NCI-H446 treated with DMSO at 0.1 percent for 48 hours (cell line): ENCODE measurements around the gene DPYSL3.

Experiments used
- DNase-seq: peaks from one replicate; lab custom pipeline; 2025; lab: John Stamatoyannopoulos, UW

Gene DPYSL3

DNA sequence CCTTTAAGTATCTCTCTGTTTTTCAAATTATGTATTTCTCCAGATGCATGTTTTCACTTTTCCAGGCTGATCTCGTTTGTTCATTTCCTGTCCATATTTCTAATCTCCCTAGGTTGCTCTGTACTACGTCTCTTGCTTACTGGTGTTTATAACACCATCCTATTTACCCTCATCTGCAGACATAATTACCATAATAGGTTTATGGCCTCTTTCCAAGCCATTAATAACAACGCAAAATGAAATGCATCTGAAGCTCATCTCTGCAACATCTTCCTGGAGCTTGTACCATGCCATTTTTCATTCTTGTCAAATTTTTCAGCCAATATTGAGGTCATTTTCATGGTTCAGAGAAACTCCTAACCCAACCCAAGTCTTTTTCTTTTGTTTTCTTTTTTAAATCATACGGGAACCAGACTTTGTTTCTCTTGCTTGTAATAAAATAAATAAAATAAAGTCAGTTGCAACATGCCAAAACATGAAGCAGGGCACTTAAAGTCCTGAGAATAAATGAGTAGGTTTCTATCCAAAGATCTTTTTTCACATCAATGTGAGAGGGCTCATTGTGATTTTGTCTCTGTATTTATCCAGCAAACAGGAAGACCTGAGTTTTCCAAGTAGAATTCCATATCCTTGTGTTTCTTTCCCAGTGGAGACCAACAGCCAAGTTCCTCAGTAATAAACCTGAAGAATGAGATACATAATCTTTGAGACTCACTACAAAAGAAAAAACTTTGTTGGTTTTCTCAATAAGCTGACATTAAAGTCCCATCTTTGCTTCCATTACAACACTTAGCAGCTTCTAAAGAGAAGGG, 37.0 kb downstream of the DPYSL3 start:
- peak; percentile 81 for DNase-seq

DNA sequence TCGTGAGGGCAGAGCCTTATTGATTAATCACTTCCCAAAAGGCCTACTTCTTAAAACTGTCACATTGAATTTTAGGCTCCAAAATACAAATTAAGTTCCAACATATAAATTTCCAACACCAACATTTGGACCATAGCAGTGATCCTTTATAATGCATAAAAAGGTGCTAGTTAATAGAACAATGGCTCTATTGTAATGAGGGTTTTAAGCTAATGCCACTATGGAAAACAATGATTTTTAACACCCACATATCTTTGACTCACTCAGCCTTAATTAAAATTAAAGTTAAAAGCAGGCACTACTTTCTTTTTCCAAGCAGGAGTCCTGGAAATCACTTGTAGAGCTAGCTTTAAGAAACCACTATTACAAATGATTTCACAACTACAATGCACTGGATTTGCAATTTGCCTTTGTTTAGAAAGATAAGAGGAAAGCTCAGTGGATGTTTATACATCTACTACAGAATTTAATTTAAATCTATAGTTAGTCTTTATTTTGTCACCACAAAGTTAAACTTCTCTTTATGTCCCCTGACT, 41.8 kb downstream of the DPYSL3 start:
- no peak for DNase-seq

DNA sequence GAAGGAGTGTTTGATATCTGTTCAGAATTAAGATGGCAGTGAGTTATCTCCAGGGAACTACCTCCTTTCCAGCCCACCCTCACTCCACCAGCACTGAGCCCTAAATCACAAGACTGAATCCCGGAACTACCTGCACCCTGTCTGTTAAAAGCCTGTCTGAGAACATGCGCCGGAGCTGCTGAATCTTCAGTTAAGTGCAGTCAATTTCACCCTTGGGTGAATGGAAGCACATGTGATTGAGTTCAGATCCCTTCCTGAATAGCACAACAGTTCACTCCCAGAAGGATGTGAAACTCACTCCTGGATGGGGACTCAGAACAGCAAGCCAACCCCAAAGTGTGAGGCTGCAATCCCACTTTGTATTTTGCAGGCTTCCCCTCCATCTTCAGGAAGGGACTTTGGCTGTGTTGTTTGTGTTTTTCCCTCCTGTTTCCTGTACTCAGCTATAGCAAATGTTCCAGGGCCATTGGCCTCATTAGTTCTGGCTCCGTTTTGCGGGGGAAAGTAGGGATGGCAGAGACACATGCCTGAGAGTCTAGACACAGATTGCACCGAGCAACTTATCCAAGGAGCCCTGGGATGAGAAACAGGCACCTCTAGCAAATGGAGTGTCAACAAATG, 43.4 kb downstream of the DPYSL3 start:
- DNase-seq = no peak

DNA sequence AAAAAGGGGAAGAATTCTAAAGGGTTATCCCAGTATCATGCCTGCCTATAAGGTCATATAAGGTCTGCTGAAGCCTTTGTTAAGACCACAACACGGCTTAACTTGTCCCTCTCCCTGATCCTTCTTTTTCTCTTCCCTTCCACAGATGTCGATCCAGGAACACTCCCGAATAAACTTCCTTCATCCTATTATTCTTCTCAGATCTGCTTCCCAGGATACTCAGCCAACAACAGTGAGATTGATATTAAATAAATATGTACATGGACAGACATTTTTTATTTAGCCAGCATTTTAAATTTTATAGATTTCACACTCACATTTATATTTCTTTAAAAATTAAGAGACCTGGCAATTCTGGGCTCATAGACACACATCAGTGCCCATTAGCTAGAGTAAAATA, 44.1 kb downstream of the DPYSL3 start:
- DNase-seq = no peak

DNA sequence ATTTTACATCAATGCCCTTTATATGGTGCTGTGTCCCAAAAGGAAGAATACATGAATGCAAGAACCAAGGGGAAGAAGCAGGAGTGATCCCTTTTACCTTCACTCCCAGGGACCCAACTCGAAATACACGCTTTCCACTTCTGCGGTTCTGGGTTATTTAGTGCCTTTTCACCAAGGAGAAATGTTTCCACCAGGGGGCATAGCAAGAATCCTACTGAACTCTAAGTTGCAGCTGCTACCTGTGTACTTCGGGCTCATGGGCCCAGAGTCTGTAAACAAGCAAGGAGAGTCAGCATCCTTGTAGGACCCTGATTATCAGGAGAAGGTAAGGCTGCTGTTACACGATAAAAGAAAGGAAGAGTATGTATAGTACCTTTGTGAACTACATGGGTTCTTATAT, 45.7 kb downstream of the DPYSL3 start:
- no peak for DNase-seq

DNA sequence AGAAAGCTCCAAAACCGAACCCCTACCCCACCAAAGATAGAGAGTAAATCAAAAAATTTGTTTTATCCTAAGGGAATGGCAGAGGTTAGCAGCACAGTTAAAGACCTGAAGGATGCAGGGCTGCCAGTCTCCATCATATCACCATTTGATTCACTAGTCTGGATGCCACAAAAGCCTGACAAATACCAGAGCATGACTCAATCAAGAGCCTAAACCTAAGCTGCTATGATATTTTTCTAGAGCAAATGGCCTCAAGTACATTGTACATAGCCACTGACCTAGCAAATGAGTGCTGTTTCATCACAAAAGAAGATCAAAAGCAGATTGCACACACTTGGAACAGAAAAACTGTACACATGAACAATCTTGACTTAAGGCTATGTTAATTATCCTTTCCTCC, 48.0 kb downstream of the DPYSL3 start:
- no peak for DNase-seq

DNA sequence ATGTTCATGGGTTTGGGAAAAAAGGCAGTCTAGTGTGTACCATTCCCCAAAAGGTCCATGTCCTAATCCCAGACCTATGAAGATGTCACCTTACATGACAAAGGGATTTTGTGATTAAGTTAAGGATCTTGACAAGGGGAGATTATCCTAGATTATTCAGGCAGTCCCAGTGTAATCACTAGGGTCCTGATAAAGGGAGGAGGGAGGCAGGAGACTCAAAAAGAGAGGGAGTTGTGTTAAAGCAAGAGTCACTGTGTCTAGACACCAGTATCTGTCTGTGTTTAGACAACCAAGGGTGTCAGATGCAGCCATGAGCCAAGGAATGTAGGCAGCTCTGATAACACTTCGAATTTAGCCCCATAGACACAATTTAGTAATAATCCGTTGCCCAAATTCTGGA, 49.5 kb downstream of the DPYSL3 start:
- no peak for DNase-seq

DNA sequence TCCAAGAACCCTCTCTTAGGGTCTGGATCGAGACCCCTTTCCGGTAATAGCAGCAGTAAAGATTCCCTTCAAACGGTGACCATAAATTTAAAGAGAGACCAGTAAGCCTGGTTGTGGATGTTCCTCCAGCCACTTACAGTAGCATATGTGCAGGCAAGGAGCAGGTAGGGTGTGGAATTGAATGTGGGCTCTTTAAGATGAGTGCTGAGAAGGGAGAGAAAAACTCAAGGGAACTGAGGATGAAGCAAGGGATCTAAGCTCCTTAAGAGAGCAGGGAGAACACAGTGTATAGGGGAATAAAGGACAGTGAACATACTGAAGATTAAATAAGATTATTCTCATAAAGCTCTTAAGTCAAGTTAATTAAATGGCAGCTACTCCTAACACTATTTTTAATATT, 51.3 kb downstream of the DPYSL3 start:
- no peak for DNase-seq

DNA sequence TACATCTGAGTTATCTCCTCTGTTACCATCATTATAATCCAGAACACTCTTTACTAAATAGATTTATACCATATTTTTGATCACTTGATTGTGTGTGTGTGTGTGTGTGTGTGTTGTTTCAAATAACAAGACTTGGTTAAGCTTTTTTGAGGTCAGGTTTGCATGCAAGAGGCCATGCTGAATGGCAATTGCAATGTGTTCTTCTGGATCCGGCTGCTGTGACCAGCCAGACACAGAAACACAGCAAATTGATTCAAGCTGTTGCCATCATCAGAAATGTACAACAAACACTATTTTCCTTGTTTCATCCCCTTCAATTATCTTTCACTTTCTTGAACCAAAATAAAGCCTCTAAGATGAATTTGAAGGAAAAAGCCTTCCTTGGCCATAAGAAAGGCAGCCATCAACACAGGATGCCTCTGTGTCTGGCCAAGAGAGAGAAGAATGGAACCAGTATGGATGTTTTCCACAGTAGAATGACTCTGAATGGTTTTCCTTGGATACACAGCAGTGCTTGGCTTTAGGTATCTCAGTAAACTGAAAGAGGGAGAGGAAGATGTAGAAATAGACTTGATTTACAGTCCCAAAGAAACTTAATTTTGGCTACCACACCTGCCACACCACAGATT, 53.9 kb downstream of the DPYSL3 start:
- DNase-seq = peak; percentile 86

DNA sequence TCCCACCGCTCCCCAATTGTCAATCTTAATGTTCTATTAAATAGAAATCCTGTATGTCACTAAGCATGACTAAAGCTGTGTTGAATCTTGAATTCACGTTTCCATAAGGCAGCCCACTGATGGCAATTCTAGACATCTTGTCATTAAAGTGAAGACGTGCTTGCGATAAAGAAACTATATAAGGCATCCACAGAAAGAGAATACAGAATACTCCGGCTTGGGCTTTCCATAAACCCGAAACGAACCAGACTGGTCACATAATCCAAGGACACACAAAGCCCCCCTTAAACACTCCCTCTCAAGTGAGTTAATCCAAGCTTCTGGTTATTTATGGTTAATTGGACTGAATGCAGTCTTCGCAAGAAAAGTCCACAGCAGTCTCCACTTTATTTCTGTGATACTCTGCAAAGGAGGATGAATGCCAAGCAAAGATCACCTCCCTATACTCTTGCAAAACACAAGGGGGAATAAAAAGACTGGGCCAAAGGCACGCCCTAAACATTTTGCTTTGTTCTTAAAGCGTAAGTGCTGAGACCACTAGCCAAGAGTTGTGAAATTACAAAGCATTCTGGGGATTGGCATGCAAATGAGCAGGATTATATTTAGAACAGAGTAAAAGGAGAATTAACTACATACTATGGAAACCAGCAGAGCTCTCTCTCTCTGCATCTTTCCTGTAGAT, 54.7 kb downstream of the DPYSL3 start:
- peak; percentile 79 for DNase-seq

DNA sequence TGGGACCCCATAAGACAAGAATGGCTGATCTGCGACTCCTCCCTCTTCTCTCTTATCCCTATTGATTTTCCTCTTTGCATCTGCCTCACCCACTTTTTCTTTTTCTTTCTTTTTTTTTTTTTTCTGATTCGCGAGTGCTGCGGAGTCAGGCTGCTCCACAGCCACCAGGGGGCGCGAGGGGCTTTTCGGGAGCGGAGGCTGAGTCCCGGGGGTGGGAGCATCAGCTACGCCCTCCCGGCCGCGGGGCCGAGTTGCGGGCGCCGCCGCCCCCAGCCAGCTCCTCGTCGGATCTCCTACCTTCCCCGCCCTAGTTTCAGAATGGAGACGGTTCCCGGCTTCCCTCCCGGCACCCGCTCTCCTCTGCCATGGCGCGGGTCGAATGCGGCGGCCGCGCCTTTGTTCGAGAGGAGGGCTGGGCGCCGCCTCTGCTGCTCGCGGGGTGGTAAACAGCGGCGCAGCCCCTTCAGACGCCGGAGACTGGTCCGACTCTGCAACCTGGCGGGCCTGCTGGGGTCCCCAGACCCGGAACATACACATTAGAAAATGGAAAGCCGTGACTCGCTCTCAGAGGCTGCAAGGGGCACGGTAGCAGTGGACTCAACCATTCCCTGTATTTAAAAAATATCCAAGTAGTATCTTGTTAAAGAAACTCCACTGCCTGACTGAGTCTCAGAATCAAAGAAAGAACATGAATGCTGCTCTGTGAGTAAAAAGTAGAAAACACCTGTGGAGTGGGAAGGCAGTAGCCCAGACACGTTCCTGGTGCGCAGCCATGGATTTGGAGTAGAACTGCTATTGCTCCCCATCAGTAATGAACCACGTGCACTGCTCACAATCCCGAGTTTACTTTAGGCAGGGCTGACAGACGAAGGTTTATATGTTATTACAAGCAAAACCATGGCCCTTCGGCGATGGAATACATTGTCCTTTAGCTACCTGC, 55.7 kb downstream of the DPYSL3 start:
- peak; percentile 68 for DNase-seq

DNA sequence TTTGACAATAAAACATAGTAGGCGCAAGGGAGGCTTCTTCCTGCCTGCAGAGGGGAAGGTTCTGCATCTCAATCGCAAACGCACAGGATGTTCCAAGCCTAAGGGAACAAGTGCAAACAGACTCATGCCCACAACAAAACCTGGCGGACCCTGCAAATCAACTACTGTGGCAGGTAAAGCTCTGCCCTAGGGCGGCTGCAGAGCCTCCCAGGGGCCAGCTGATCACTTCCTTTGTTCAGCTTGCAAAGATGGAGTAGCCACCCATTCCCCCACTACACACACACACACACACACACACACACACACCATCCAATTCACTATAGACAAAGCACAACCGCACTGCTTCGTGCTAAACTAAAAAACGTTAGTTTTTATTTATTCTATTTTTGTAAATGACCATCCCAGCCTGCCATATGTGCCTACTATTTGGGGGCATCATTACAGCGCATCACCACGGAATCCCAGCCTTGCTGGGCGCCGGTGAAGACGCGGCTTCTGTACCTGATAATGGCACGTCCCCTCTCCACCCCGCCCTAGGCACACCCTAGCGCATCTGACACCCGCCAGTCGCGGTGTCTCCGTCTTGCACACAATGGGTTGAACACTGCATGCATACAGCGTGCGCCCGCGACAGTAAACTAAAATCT, 57.6 kb downstream of the DPYSL3 start:
- DNase-seq = no peak

DNA sequence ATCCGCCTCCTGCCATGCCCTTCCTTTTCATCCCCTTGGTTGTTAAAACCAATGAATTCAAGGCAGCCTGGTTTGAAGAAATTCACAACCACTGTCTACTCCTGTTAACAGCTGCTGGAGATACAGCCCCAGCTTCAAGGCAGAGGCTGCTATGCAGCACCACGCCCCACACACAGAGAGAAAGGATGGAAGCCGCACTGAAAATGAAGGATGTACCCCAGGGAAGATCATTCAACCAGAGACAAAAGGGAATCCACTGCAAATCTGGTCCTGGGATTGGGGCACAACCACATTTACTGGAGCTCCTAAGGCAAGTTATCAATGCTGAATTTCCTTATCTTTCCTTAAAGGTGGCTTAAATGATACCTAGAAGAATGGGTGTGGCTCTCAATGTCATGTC, 58.7 kb downstream of the DPYSL3 start:
- no peak for DNase-seq

DNA sequence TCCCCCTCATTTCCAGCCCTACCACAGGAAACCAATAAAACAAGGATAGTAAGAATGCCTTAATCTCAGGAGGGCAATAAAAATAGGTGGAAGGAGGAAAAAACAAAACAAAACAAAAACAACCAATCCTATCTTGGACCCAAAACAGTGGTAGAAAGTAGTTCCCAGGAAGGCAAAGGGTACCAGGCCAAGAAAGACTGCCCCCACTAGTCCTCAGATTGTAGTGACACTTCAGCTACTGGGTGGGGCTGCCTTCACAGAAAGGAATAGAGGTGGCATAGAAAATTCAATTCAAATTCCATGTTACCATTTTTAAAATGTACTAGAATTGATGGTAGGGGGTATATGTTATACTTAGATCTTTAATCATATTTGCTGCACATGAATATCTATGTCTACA, 59.3 kb downstream of the DPYSL3 start:
- no peak for DNase-seq

DNA sequence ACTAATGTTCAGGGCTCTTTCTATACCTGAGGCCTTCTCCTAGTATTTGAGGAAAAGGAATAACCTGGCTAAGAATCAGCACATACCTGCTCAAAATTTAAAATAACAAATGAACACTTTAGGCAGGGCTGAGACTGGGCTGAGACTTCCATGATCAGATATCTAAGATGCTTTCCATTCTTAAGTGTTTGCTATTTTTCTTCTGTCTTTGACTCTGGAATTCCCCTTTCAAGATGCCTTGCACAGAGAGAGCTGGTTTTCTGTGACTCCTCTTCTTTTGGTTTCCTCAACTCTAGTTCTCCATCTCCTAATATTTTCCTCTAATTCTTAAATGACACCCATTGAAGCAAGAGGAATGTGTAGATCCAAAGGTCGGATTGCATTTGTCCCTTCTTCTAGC, 61.1 kb downstream of the DPYSL3 start:
- no peak for DNase-seq

DNA sequence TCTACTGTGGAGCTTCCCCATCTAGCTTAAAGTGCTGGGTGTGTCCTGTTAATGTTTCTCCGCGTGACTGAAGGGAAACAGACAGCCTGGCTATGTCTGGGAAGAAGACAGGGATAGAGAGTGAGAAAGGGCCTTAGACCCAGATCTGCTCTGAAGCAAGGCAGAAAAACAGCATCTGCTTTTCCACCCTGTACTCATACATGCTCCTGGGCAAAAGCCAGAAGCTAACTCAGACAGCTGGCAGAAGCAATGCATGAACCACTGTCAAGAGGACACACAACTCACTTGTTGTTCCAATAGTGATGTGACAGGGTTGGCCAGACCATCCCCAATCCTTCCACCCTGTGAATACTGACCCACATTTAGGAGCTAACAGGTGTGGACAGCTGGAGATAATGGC, 63.3 kb downstream of the DPYSL3 start:
- DNase-seq = peak; percentile 74

DNA sequence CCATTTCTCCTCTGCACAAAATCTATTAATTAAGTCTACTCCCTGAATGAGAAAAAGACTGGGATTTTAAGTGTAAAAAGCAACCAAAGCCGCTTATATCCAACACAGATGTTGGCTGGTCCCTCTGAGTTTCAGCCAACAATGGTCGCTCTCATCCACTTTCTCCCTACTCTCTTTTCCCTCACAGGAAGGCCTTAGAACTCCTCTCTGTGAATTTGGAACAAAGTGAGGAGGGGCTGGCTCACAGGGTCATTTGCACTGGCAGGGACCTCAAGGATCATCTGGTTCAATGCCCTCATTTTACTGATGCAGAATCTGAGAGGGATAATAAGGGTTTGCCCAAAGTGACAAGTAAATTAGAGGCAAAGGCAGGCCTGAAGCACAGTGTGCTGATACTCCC, 64.0 kb downstream of the DPYSL3 start:
- DNase-seq = no peak

DNA sequence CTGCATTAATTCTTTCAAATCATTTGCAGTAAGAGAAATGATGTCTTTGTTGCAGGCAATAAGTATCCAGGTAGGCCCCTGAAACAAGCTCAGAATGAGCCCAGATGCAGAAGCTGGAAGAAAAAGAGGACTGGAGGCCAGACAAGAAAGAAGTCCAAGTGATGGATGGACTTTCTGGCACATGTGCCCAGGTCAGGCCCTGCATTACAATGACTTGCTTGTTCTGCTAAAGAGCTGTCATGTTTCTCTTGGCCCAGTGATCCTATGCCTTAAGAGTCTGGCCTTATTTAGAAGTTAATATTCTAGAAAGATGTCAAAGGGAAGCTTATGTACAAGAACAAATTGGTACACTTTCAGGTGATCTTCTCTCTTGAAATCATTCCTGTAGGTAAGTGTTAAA, 64.8 kb downstream of the DPYSL3 start:
- no peak for DNase-seq

DNA sequence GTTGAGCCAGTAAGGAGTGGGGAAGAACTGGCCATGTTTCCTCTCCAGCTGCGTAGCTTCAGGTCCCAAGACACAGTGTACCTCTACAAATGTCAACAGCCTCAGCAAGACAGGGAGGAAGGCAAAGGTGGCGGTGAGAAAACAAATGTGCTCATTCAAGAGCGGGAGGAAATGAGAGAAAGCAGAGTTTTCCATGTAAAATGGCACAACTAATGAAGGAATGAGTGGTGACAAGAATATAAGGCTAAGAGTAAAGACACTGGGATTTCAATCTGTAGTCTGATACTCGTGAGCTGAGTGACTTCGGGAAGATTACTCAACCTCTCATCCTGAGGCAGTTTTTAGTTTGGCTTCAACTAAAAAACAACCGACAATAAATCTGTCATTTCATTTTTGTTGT, 67.6 kb downstream of the DPYSL3 start:
- DNase-seq = no peak

DNA sequence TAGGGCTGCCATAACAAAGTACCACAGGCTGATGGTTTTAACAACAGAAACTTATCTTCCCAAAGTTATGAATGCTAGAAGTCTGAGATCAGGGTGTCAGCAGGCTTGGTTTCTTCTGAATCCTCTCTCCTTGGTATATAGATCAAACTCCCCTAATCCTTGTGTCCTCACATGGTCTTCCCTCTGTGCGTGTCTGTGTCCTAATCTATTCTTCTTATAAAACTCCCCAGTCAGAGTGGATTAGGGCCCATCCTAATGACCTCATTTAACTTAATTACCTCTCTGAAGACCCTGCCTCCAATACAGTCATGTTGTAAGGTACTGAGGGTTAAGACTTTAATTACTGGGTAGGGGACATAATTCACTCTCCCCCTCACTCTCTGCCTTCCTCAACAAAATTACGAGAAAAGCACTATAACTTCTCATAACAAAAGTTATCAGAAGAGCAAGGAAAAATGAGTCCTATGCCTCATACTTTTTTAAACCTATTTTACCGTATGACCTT, 68.6 kb downstream of the DPYSL3 start:
- no peak for DNase-seq

DNA sequence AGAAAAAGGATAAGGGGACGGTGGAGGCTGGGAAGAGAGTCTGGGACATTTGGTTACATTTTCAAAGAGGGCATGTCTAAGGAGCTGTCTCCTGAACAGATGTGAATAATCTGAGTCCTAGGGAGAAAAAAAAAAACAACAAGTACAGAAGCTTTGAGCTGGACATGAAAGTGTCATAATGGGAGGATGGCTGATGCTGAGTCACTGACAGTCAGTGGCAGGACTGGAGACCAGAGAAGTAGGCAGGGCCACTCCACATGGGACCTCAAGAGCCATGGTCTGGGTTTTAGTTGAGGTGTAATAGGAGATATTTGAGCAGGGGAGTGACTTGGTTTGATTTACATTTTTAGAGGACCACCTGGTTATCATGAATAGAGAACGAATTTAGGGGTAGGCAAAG, 70.6 kb downstream of the DPYSL3 start:
- DNase-seq = no peak
